NCI-H82 treated with DMSO at 0.1 percent for 48 hours (cell line): ENCODE measurements around the gene PALLD.
"Not testable (repeated sequence)": the region's sequence is repeated elsewhere in the genome, so short reads cannot be mapped to it uniquely, and the experiment has no call there.

Experiments
- DNase-seq: peaks from one replicate; lab custom pipeline; 2025; ENCODE audit not compliant: unreplicated experiment; lab: John Stamatoyannopoulos, UW

Gene PALLD

GRCh38 chr4:168696280-168696679 is 199.4 kb downstream of the PALLD start:
- DNase-seq = no peak

GRCh38 chr4:168696826-168697225 is 200.0 kb downstream of the PALLD start:
- DNase-seq = no peak

- no peak for DNase-seq
These were observed 202.5 kb downstream of the PALLD start for GRCh38 chr4:168699224-168699878.

GRCh38 chr4:168701061-168701460 is 204.2 kb downstream of the PALLD start:
- DNase-seq = no peak

- DNase-seq = not testable (repeated sequence)
These were observed 205.8 kb downstream of the PALLD start for GRCh38 chr4:168702581-168703087.

- no peak for DNase-seq
These were observed 208.3 kb downstream of the PALLD start for GRCh38 chr4:168705121-168705520.

GRCh38 chr4:168707205-168707604 is 210.4 kb downstream of the PALLD start:
- DNase-seq = no peak

GRCh38 chr4:168708108-168708507 is 211.3 kb downstream of the PALLD start:
- no peak for DNase-seq

- peak; percentile 1 for DNase-seq
These were observed 213.6 kb downstream of the PALLD start for GRCh38 chr4:168710353-168710946.

GRCh38 chr4:168711197-168712140 is 214.6 kb downstream of the PALLD start:
- DNase-seq = no peak

GRCh38 chr4:168712316-168712890 is 215.6 kb downstream of the PALLD start:
- no peak for DNase-seq

GRCh38 chr4:168713253-168713652 is 216.4 kb downstream of the PALLD start:
- no peak for DNase-seq

GRCh38 chr4:168715896-168716295 is 219.0 kb downstream of the PALLD start:
- no peak for DNase-seq

GRCh38 chr4:168716406-168717129 is 219.7 kb downstream of the PALLD start:
- DNase-seq = no peak

- no peak for DNase-seq
These were observed 221.0 kb downstream of the PALLD start for GRCh38 chr4:168717847-168718246.

- no peak for DNase-seq
These were observed 222.9 kb downstream of the PALLD start for GRCh38 chr4:168719725-168720124.

- no peak for DNase-seq
These were observed 223.6 kb downstream of the PALLD start for GRCh38 chr4:168720396-168720900.

- DNase-seq = no peak
These were observed 225.5 kb downstream of the PALLD start for GRCh38 chr4:168722391-168722790.

- no peak for DNase-seq
These were observed 226.2 kb downstream of the PALLD start for GRCh38 chr4:168723020-168723419.

- no peak for DNase-seq
These were observed 226.7 kb downstream of the PALLD start for GRCh38 chr4:168723569-168723968.
